Measurements from ENCODE around the gene RRM2.
"Not testable (repeated sequence)": the region's sequence is repeated elsewhere in the genome, so short reads cannot be mapped to it uniquely, and the experiment has no call there.

RRM2 gene

GRCh38 chr2:10132043-10132575, 9.6 kb downstream of the RRM2 start:
- no peak for DNase-seq (ENCODE audit: low read depth, low spot score)

GRCh38 chr2:10132596-10132995, 10.1 kb downstream of the RRM2 start:
- no peak for DNase-seq (ENCODE audit: low read depth, low spot score)

- DNase-seq (ENCODE audit: low read depth, low spot score), result no peak
These were observed 10.6 kb downstream of the RRM2 start for GRCh38 chr2:10132996-10133647.

GRCh38 chr2:10135296-10136089, 13.0 kb downstream of the RRM2 start:
- DNase-seq (ENCODE audit: low read depth, low spot score), result no peak

- no peak for DNase-seq (ENCODE audit: low read depth, low spot score)
These were observed 13.8 kb downstream of the RRM2 start for GRCh38 chr2:10136101-10136934.

- DNase-seq (ENCODE audit: low read depth, low spot score), result no peak
These were observed 14.7 kb downstream of the RRM2 start for GRCh38 chr2:10137053-10137843.

- no peak for DNase-seq (ENCODE audit: low read depth, low spot score)
These were observed 17.0 kb downstream of the RRM2 start for GRCh38 chr2:10139536-10139935.

GRCh38 chr2:10140841-10141610, 18.5 kb downstream of the RRM2 start:
- no peak for DNase-seq (ENCODE audit: low read depth, low spot score)

GRCh38 chr2:10141736-10142639, 19.4 kb downstream of the RRM2 start:
- no peak for DNase-seq (ENCODE audit: low read depth, low spot score)

- DNase-seq (ENCODE audit: low read depth, low spot score), result no peak
These were observed 20.1 kb downstream of the RRM2 start for GRCh38 chr2:10142640-10142965.

GRCh38 chr2:10144771-10145518, 22.4 kb downstream of the RRM2 start:
- no peak for DNase-seq (ENCODE audit: low read depth, low spot score)

- no peak for DNase-seq (ENCODE audit: low read depth, low spot score)
These were observed 23.2 kb downstream of the RRM2 start for GRCh38 chr2:10145519-10146357.

GRCh38 chr2:10146366-10147005, 23.9 kb downstream of the RRM2 start:
- no peak for DNase-seq (ENCODE audit: low read depth, low spot score)

GRCh38 chr2:10147050-10147660, 24.6 kb downstream of the RRM2 start:
- not testable (repeated sequence) for DNase-seq (ENCODE audit: low read depth, low spot score)

GRCh38 chr2:10148268-10148667, 25.7 kb downstream of the RRM2 start:
- no peak for DNase-seq (ENCODE audit: low read depth, low spot score)

GRCh38 chr2:10149635-10150034, 27.1 kb downstream of the RRM2 start:
- no peak for DNase-seq (ENCODE audit: low read depth, low spot score)

GRCh38 chr2:10150436-10150835, 27.9 kb downstream of the RRM2 start:
- DNase-seq (ENCODE audit: low read depth, low spot score), result no peak

All from iPS DF 19.7 (cell line).